CD4-positive, alpha-beta T cell treated with Interleukin-4 for 4 hours (primary cell): ENCODE data around the gene KIF26A.

ENCODE experiments used
- DNase-seq: peaks from one replicate; pipeline ENCODE4 v3.0.0-alpha.2; 2020

The KIF26A gene

DNA sequence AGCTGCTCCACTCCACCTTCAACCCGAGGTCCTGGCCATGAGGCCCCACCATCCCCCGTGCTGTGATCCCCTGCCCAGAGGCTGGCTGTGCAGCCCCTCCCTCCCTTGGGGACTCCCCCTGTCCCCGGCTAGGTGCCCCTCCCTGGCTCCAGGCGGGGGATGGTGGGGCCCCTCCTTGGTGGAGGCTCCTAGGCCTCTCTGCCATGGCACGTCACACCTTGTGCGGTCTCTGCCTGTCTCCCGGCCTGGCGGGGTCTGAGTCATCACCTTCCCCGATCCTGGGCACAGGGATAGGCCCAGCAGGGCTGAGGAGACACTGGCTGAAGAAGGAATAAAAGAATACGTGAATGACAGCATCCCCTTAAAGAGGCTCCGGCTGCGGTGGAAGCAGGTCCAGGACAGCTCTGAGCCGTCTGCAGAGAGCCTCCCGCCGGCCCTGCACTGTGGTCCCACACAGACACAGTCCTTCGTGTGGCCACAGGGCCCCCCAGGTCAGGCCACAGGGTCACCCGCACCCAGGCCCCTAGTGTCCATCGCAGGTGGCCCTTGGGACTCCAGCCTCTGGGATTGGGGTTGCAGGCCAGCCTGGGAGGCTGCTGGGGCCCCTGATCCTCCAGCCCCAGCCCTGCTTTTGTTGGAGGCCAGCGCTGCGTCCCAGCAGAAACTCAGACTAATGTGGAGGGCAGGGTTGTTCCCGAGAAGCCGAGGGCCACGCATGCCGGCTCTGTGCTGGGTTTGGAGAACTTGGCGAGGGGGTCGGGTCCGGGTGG lies 43.6 kb downstream of the KIF26A start:
- no peak for DNase-seq

DNA sequence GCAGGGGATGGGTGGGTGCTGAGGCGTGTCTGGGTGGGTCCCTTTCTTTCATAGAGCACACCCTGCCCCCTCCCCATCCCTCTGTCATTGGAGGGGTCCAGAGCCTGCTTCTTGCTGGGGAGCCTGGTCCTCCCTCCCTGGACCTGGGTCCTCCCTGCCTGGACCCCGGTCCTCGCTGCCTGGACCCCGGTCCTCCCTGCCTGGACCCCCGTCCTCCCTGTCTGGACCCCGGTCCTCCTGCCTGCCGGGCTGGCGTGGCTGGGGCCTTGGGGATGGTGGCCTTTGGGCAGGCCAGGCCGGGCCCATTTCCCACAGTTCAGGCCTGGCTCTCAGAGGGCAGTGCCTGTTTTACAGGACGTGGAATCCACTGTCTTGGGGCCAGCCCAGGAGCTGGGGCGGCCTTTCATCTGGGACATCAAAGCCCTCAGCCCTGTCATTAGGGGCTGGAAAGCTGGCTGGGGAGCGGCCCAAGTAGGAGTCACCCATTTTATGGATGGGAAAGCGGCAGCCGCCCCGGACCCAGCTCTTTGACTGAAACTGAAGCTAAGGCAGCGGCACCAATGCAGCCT lies 44.6 kb downstream of the KIF26A start:
- no peak for DNase-seq

DNA sequence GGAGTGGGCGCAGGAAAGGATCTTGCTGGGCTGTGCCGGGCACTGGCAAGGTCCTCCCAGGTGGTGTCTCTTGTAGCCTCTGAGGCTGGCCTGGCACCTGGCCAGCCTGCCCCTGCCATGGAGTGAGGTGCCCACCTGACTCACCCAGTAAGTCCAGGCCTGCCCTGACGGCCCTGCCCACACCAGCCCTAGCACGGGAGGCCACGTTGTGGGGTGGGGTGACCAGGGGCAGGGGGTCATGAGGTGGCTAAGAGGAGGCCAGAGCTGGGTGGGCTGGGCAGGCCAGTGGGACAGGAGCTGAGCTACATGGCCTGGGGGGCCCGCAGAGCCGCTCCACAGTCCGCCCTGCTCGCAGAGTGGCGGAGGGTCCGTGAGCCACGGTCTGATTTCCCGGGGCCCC lies 45.4 kb downstream of the KIF26A start:
- no peak for DNase-seq

DNA sequence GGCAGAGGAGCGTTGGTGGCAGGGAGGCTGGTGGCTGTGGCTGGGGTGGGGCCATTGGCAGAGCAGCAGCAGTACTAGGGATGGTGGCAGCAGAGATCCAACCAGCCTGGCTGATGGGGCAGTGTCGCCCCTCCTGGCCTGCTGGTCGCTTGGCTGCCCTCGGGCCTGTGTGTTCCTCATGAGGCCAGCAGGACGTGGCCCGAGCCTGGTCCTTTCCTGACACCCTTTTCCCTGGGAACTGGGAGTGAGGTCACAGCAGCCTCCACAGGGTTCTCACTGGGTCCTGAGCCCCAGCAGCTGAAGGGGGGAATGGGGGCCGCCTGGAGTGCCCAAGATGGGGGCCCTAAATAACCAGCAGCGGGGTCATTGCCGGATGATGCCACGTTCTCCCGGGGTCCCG lies 46.1 kb downstream of the KIF26A start:
- DNase-seq = no peak

DNA sequence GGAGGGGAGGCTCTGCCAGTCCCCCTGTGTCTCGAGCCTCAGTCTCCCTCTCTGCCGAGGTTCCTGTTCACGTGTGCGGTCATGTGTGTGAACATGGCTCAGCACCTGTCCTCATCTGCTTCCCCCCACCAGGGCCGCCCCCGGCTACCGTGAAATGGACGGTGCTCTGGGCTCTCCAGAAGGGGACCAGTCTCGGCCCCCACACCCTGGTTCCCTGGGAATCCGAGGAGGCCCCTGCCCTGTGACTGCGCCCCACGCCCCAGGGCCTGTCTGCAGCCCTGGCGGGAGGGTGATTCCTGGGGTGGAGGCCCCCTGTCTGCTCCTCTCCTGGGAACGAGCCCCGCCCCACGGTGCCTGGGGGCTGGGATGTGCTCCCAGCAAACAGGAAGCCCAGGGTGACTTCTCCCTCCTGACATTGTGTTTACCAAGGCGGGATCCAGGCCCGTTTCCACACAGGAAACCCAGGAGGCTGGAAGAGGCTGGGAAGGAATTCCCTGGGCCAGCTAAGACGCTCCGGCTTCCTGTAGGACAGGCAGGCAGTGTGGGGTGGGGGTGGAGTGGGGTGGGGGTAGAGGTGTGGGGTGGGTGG lies 46.6 kb downstream of the KIF26A start:
- DNase-seq = no peak

GRCh38 chr14:104185916-104186495 lies 47.6 kb downstream of the KIF26A start:
- DNase-seq = no peak

DNA sequence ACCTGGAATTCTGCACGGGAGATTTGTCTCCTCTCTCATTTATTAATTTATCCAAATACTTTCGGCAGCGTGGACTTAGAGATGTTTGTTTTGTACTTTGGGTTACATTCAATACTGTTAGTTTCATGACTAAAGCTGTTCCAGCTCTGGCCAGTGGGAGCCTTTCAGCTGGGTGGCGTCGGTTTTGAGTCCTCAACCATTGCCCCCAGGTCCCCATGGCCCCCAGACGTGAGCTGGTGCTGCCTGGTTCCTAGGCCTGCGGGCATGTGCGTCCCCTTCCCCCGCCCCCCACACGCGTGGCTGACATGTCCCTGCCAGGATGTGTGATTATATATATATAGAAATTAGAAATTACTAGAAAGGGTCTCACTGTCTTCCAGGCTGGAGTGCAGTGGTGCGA lies 48.2 kb downstream of the KIF26A start:
- DNase-seq = no peak

DNA sequence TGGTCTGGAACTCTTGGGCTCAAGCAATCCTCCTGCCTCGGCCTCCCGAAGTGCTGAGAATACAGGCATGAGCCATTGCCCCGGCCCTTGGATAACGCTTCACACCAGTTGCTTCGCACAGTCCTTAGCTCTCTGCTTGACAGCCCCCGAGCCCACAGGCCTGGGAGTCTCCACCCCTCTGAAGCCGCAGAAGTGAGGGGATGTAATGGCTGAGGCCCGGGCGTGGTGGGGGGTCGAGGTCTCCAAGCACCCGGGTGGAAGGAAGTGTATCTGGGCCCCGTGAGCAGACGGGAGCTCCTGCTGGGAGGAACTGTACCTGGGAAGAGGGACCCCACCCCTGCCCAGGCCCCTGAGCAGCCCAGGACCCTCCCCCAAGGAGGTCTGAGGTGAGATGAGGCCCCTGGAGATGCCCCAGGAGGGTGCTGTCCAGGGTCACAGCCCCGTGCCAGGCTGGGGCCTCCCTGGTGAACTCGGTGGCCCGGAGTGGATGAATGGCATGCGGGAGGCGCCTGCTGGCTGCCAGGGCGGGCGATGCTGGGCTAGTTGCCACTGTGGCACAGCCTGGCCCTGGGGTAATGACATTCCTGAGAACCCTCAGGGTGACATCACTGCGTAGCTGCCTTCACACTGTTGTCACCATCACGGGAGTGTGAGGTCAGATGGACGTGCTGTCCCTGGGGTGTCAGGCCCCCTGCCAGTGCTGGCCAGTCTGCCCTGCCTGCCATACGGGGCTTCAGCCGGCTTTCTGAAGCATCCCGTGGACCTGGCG lies 48.9 kb downstream of the KIF26A start:
- no peak for DNase-seq

- DNase-seq = no peak
Observed at GRCh38 chr14:104187931-104188726, 49.7 kb downstream of the KIF26A start.

- no peak for DNase-seq
Observed at GRCh38 chr14:104188727-104189400, 50.5 kb downstream of the KIF26A start.

- no peak for DNase-seq
Observed at GRCh38 chr14:104189629-104190335, 51.4 kb downstream of the KIF26A start.

DNA sequence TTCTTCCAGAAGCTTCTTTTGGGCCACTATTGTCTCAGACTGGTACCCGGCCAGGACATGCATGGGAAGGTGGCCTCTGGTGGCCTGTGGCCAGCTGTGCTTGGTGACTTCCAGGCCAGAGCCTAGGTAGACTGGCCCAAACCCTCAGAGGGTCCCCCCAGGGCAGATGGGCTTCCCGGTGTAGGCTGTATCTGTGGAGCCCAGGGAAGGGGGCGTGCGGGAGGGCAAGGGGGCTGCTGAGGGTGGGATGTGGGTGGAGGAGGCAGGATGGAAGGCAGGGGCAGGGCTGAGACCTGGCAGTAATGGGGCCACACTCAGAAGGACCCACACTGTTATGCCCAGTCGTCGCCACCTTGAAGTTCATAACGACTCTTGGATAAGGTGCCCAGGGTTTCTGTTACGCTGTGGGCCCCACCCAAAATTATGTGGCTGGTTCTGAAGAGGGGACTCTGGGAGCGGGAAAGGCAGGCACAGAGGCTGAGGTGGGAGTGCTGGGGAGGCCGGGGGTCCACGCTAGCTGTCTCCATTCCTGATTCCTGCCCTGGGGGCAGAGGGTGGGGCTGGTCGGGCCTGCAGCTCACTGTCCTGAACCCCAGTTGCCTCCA lies 52.1 kb downstream of the KIF26A start:
- DNase-seq = no peak

DNA sequence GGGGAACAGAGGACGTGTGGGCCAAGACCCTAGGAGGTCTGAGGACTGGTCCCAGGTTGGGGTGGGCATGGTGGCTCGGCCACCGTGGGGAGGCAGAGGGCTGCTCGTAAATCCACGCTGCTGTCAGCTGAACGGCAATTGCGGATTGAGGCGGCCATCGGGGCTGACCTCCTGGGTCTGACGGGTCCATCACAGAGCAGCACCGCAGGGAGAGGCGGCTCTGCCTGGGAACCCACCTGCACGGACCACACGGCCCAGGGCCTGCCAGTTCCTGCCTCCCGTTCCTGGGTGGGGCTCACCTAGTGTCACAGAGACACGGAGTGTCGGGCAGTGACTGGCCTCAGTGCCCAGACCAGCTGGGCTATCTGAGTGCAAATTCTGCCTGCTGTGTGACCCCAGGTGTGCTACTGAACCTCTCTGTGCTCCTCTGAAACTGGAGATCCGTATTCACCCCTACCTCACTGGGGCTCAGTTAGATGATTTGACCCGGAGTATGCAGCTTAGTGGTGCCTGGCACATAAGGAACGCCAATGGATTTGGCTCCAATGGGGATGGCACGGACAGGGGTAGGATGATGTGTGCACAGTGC lies 53.1 kb downstream of the KIF26A start:
- DNase-seq = no peak

DNA sequence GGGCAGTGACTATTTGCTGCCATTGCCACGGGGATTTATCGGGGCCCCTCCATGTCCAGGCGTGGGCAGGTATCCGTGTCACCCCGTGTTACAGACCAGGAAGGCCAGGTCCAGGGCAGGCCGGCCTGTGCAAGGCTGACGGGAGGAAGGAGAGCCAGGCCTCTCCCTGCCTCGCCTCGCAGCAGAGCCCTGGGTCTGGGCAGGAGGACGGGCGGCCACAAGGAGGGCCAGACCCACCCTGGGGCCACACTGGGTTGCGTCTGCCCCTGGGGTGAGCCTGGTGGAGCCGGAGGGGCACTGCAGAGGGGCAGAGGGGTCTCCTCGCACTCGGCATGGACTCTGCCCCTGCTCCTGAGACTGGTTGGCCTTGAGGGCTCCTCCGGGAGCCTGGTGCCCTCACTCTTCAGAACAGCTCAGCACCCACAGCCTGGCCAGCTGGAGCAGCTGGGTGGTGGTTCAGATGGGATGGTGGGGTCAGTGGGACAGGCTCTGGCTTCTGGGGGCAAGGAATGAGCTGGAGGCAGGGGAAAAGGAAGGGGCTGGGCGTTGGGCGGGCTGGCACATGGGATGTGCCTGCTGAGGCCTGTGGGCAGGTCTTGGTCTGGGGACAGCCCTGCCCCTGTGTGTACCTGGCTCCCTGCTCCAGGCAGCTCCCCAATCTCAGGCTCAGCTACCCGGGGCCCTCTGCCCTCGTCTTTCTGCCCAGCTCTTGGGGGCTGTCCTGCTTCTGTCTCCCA lies 53.9 kb downstream of the KIF26A start:
- DNase-seq = no peak

- no peak for DNase-seq
Observed at GRCh38 chr14:104192883-104193245, 54.5 kb downstream of the KIF26A start.

GRCh38 chr14:104194016-104194415 lies 55.6 kb downstream of the KIF26A start:
- DNase-seq = no peak

- no peak for DNase-seq
Observed at GRCh38 chr14:104194716-104195115, 56.3 kb downstream of the KIF26A start.

- DNase-seq = no peak
Observed at GRCh38 chr14:104195361-104195760, 57.0 kb downstream of the KIF26A start.

- DNase-seq = no peak
Observed at GRCh38 chr14:104195878-104196277, 57.5 kb downstream of the KIF26A start.
